CD4-positive, alpha-beta T cell treated with Interleukin-15 for 4 hours (primary cell): ENCODE measurements around the gene GDPD2.

Experiments
- DNase-seq: peaks from one replicate; pipeline ENCODE4 v3.0.0-alpha.2; 2020; ENCODE audit warnings: low spot score

Gene GDPD2

DNA sequence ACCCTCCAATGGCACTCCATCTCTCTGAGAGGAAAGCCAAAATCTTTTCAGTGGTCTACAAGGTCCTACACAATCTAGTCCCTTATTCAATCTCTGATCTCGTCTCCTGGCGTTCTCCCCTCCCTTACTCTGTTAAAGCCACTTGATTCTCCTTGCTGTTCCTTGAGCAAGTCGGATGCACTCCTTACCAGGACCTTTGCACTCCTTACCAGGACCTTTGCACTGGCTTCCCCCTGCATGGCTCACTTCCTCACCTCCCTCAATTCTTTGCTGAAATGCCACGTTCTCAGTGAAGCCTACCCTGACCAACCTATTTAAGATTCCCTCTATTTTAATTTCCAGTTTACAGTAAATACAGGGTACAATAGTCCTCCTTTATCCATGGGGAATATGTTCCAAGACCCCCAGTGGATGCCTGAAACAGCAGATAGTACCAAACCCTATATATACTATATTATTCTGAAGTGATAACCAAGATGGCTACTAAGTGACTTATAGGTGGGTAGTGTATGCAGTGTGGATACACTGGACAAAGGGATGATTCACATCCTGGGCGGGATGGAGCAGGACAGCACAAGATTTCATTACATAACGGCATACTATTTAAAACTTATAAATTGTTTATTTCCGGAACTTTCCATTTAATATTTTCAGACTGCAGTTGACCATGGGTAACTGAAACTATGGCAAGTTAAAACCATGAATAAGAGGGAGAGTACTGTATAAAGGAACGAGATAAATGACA is 15.0 kb downstream of the GDPD2 start:
- DNase-seq: no peak

DNA sequence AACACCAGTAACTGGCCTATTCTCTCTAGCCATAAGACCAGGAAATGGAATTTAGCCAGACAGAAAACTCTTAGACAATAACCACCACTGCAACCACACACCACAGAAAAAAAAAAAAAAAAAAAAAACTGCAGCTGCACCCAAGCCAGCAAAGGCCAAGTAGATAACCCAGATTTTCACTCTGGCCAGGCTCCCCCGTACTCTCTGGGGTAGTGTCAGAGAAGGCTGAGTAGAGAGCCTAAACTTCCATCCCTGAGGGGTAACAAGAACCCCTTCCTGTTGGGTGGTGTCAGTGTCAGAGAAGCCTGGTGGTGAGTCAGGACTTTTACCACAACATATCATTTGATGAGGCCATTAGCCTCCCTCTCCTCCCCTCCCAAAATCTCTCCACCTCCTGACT is 15.9 kb downstream of the GDPD2 start:
- peak; percentile 28 for DNase-seq

DNA sequence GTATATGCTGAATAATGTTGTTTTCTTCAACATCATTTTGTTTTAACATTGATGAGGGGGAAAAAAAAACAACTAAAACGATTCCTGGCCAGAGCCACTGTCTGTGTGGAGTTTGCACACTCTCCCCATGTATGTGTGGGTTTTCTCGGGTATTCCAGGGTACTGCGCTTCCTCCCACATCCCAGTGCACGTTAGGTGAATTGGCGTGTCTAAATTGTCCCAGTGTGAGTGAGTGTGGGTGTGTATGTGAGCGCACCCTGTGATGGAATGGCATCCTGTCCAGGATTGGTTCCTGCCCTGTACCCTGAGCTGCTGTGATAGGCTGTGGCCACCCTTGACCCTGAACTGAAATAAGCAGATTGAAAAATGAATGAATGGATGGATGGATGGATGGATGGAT is 19.1 kb downstream of the GDPD2 start:
- DNase-seq: no peak

DNA sequence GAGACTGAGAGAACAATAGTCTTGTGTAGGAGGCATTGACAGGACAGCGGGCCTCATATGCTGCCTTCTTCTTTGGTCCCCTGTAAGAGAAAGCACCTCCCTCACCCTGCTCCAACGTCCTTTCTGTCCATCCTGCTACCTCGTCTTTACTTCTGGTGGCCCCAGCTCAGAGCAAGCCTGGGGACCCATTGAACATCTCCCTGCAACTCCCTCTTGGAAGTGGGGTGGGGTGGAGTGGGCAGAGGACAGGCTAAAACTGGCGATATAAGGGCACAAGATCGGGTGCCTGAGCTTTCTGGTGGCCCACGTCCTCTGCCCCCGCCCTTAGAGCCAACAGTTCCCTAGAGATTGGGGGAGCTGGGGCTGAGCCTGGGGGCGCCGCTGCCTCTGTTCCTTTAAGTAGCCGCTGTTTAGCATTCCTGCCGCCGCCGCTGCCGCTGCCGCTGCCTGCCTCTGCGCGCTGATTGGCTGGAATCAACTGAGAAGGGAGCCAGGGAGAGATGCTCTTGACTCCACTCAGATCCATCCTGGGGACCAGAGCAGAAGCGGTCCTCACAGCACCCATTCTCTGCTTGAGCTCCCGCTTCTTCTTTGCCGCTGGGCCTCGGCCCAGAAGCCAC is 21.3 kb downstream of the GDPD2 start, which contains the start of gene DLG3:
Gene DLG3, plus strand, starts transcription at position 510 of the 620 bp plus-strand sequence. CDS start 367 bp downstream, outside the sequence.
- peak; percentile 24 for DNase-seq

DNA sequence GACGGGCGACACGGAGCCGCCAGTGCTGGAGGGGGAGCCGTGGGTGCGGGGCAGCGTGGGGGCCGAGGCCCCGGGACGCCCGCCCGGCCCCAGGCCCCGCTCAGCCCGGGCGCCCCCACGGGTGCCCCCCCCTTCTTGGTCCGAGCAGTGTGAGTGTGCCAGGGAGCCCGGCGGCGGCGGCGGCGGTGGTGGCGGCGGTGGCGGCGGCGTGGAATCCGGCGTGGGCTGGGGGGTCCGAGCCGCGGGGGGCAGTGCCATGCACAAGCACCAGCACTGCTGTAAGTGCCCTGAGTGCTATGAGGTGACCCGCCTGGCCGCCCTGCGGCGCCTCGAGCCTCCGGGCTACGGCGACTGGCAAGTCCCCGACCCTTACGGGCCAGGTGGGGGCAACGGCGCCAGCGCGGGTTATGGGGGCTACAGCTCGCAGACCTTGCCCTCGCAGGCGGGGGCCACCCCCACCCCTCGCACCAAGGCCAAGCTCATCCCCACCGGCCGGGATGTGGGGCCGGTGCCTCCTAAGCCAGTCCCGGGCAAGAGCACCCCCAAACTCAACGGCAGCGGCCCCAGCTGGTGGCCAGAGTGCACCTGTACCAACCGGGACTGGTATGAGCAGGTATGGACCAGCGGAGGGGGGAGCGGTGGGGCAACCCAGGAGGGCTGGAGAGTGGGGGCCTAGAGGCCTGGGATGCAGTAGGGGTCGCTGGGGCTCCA is 22.0 kb downstream of the GDPD2 start:
- DNase-seq: no peak

DNA sequence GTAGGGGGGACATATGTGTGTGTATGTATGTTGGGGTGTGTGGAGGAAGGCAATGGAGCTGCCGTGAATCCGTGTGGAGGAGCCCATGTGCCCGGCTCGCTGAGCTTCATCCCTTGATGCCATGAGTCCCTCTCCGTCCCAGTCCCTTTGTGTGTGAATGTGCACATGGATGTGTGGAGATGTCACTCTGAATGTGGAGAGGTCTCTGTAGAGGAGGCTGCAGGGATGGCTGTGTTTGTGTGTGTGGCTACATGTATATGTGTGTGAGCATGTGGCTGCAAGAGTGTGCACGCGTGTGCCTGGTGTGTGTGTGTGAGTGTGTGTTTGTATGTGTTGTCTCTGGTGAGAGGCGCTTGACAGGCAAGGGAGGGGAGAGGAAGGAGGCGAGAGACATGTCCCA is 22.8 kb downstream of the GDPD2 start:
- DNase-seq: no peak

DNA sequence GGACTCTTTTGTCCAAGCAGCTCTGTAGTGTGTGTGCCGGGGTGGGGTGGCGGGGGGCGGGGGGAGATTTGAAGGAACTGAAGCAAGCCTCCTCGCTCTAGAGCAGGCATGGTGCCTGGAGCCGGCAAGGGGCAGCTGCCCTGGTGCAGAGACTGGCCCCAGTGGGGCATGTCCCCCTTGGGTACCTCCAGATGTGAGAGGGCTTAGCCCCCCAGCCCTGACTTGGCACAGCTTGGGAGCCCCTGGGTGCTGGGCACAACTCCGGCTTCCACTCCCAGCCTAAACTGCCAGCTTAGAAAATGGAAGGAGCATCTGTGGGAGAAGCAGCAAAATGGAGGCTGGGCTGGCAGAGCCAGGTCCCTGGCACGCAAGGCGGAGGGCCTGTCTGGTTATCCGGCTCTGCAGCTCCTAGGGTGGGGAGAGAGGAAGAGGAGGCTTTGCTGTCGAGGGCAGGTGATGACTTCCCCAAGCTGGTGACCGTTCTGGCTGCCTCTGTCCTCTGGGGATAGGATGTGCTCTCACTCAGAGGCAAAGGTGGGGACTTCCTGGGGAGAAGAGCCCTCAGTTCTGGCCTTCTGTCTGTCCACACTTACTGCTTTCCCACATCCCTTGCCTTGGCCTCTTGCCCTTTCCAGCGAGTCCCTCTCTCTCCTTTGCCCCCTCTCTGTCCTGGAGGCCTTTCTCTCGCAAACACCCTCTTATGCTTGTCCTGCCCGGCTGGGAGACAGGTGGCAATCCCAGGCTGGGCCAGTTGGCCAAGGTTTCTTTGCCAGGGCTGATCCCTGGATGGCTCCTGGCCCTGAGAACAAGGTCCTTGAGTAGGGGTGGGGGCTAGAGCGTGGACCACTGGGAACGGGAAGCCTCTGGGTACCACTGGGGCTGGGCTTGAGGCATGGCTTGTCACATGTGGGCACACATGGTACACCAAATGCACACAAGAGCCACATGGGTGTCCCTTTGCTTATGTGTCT is 23.6 kb downstream of the GDPD2 start:
- DNase-seq: no peak

DNA sequence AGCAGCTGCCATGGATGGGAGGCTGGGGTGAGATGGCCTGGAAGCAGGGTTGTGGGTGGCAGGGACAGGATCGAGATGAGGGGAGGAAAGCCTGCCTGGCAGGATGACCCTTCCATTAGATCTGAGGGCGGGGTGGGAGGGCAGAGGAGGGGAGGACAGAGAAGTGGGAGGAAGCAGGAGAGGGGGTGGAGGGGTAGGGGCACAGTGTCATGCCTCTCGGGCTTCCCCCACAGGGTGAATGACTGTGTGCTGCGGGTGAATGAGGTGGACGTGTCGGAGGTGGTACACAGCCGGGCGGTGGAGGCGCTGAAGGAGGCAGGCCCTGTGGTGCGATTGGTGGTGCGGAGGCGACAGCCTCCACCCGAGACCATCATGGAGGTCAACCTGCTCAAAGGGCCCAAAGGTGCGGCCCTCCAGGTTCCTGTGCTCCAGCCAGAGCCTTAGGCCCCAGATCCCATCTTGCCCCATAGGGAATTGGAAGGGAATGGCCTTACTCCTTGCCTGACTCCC is 26.4 kb downstream of the GDPD2 start:
- DNase-seq: no peak

DNA sequence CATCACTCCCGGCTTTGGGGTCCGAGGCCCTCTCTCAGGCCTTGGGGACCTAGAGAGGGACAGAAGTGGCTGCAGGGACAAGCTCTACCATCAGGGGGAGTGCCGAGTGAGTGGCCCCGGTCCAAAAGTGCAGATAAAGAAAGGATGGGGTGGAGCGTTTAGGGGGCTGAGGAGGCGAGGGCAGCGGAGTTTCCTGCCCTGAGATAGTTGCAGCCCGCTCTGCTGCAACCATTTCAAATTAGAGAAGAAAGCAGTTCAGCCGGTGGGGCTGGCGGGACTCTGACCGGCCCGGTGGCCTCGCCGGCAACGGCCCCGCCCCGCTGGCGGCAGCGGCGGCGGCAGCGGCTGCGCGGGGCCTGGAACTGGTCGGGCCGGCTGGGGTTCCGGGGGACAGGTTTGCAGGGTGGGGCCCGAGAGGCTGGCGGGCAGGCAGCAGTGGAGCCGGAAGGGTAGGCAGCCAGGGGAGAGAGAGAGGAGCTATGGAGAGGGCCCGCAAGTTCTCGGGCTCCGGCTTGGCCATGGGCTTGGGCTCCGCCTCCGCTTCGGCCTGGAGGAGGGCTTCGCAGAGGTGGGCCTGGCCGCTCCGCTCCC is 29.1 kb downstream of the GDPD2 start:
- DNase-seq: peak; percentile 55

DNA sequence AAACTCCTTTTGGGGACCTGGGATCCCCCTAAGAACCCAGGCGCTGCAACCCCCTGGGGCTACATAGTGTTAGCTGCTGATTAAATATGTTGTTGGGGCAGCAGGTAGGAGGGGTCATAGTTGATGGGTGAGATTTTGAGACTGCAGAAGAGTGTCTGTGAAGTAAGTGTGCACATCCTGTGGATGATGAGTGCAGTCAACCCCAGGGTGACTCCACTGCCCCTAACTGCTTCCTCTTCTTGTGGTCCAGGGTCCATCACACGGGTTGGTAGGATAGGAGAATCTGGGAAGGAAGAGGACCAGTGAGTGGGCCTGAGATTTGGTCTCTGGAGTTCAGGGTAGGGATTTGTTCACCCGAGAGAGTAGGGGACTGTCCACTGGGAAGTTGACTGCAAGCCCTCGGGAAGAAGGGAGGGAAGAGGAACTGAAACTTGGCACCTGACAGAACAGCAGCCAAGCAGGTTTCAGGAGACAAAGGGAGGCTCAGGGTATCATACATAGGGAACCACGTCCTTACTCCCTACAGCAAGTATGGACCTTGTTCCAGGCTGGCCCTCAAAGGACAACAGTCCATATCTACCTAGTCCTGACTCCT is 30.0 kb downstream of the GDPD2 start:
- DNase-seq: no peak

DNA sequence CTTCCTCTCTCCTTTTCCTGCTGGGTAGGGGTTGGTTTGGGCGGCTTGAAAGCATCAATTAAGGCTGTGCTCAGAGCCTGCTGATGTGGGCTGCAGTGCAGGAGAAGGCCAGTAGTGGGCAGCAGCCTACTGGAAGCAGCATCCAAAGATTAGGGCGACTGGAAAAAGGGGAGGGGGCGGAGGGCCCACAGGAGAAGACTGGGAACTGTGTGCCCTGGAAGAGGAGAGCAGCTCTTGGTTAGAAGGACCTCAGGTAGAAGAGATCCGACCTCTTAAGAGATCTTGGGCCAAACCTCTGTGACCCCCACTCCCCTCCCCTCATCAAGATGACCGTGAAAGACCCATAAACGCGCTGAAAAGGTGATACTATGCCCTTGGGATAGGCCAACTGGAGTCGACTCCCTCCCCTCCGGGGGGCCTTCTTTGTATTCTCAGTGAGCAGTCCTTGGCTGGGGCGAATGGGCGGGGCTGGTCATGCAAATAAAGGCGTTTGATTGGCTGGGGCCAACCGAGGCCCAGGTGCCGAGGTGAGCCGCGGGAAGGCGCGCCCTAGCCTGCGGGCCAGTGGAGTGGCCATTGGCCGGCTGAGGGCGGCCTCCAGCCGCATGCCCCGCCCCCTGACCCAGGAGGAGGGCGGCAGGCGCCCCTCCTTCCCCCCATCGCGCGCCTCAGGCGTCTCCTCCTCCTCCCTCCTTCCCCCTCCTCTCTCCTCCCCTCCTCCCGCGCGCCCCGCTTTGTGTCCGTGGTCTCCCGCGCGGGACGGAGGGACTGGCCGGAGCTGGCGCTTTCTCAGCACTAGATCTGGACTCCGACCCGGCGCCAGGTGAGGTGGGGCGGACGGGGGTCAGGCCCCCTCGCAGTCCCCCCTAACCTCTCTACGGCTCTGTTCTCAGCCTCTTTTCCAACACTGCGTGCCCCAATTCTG is 31.6 kb downstream of the GDPD2 start:
- peak; percentile 75 for DNase-seq

DNA sequence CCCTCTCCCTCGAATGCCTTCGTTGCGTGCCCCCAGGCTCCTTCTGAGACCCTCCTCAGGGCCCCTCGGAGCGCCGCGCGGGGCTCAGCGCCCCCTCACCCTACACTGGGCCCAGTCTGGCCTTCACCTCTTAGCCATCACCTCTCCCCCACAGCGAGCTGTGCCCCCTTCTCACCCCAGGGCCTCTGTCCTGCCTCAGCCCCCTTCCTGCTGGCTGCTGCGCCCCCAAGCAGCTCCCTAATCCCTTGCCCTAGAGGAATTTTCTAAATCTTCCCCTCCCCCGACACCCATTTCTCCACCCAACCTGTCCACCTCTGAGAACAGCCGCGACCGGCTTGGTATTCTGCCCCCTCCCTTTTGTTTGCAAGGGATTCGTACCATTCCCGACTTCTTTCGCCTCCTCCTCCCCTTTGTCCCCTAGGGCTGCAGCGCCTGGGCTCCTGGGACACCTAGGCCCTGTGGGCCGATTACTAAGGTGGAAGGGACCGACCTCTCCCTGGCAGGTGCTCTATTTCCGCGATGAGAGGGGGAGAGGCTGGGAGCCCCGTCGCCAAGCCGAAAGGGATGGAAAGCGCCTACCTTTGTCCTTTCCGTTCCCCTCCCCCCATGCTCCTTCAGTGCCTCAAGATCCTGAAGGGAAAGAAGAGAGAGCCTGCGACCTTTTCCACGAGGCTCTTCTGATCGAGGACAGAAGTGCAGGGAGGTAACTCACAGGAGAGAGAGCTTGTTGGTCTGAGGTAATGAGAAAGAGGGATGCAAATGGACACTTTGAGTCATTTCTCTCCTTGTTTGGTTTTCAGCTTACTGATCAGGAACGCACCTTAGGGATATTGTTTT is 32.5 kb downstream of the GDPD2 start:
- no peak for DNase-seq

DNA sequence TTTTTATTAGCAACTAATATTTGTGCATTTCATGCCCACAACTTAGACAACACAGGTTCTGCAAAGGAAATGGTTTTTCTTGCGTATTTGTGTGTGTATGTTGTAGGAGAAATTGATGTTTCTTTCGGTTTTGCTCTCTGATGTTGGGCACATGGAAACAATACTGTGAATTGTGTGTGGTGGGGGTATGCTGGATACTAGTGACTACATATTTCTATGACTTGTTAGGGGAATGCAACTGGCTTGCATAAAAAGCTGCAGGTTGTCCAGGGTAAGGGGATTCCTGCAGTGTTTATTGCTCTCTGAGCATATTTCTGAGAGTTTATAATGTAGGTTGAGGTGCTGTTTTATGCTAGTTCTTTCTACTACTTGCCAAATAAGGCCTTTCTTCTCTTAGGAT is 33.1 kb downstream of the GDPD2 start:
- DNase-seq: no peak

DNA sequence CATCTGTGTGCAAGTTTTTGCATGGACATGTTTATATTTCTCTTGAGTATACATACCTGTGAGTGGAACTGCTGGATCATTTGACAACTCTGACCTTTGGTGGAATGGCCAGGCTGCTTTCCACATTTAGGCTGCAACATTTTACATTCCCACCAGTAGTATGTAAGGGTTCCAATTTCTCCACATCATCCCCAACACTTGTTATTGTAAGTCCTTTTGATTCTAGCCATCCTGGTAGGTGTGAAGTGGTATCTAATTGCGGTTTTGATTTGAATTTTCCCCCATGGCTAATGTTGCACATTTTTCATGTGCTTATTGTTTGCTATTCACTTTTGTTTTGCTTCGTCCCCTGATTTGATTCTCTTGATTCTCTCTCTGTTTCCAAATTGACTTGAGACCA is 37.9 kb downstream of the GDPD2 start:
- no peak for DNase-seq

DNA sequence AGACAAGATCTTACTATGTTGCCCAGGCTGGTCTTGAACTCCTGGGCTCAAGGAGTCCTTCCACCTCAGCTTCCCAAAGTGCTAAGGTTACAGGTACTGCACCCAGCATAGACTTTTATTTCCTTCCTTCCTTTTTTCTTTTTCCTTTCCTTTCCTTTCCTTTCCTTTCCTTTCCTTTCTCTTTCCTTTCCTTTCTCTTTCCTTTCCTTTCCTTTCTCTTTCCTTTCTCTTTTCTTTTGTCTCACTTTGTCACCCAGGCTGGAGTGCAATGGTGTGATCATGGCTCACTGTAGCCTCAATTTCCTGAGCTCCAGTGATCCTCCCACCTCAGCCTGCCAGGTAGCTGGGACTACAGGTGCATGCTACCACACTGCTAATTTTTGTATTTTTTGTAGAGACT is 40.9 kb downstream of the GDPD2 start:
- DNase-seq: no peak

DNA sequence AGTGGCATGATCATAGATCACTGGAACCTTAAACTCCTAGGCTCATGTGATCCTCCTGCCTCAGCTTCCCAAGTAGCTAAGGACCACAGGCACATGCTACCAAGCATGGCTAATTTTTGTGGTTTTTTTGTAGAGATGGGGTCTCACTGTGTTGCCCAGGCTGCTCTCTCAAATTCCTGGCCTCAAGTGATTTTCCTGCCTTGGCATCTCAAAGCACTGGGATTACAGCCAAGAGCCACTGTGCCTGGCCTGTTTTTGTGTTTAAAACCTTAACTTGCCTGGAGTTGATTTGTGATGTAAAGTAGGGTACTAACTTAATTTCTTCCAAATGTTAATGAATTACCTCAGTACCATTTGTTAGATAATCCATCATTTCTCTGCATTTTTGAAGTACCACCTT is 43.9 kb downstream of the GDPD2 start:
- no peak for DNase-seq

DNA sequence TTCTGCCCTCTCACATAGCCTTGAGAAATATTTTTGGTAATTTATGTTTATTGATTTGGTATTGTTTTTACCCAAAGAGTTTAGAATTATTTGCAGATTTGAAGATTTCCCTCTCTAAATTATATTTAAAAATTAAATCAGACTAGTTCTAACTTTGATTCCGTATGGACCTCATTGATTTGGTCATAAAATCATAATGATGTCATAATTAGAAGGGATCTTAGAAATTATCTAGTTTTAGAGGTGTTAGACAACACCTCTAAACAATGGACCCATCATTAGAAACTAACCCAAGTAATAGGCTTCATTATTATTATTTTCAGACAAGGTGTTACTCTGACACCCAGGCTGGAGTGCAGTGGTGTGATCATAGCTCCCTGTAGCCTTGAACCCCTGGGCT is 45.6 kb downstream of the GDPD2 start:
- no peak for DNase-seq

DNA sequence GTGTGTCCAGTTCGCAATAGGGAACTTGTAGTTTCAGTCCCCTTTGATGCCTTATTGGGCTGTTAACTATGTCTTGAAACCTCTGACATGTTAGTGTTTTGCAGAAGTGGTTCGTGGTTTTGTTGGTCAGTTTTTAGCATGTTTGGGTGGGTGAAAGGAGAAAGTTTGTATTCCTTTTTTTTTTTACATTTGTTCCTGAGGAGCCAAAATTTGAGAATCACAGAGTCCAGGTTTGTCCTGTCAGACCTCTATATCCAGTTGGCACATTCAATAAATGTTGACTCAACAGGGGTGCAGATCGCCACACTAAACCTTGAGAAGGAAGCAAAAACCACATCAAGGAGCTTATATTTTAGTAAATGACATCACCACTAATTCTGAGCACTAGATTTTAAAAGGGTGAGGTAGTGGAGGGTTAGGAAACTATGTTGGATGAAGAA is 47.8 kb downstream of the GDPD2 start:
- DNase-seq: peak; percentile 12
